GM19328 (cell line): ENCODE measurements around the gene UNK.
"Not testable (repeated sequence)": the region's sequence is repeated elsewhere in the genome, so short reads cannot be mapped to it uniquely, and the experiment has no call there.

Source experiments
- ATAC-seq: cut with Tn5 transposase; IDR thresholded peaks from one replicate; pipeline ENCODE4 v1.9.1; 2021; ENCODE audit warnings: mild to moderate bottlenecking, moderate library complexity; ENCODE audit not compliant: unreplicated experiment

UNK gene

DNA sequence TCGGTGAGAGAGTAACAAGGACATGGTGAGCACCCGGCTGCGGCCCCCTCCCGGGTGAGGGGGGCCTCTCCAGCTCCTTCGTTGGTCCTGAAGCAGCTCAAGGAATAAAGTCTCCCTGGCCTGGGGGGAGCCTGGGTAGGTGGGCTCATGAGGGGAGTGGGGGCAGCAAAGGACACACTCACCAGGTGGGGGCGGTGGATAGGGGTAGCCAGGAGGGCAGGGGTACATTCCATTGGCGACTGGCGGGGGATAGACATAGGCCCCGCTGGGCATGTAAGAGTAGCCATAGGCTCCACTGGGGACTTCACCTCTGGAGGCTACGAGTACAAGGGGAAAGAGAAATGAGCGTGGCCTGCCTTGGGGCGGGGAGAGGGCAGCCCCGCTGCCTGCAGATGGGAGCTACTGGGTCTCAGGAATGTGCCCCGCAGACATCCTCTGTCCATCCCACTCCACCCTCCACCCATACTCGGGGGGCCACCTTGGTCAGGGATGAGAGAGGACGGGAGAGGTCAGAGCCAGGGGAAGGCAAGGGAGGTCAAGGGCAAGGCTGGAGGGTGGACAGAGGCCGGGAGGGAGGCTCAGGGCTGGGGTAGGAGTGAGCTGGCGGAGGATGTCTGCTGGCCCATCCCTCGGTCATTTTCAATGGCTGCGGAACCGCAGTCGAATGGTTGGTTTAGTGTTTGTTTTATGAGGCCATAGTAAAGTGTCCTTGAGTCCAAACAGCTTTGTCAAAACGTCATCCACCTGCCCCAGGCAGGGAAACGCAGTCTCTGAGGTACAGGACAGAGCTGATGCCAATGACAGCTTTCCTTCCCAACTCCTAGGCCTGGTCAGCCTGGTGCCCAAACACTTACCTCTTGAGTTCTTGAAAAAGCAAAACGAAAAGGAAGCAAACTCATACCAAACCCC is 63.3 kb downstream of the UNK start:
- no peak for ATAC-seq

DNA sequence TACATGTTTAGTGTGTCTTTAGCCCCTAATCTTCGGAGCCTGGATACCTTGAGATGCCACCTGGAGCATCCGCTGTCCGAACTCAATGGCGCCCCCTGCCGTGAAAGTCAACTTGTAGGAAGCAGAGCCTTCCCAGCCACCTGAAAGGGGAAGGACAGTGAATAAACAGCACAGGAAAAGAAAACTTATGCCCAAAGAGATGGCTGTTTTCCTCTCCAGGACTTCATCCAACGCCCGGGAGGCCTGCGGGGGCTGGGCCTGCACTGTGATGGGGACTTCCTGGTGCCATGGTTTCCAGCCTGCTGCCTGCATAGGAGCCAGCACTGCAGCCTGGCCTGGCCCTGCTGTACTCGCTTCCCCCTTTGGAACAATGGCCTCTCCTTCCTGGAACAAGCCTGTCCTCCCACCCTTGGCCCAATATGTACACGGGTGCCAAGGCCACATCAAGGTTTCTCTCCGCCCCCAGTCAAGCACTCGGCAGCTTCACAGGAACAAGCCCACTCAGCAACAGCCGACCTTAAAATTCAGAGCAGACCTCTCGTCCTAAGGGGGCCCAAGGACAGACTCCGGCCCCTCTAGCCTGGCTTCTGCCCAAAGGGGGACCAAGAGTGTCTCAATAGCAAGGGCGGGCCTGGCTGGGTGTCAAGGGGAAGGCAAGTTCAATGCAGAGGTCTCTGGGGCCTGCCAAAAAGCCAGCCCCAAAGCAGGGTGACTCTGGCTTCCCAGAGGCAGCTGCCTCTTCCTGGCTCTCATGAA is 64.1 kb downstream of the UNK start:
- ATAC-seq: no peak

DNA sequence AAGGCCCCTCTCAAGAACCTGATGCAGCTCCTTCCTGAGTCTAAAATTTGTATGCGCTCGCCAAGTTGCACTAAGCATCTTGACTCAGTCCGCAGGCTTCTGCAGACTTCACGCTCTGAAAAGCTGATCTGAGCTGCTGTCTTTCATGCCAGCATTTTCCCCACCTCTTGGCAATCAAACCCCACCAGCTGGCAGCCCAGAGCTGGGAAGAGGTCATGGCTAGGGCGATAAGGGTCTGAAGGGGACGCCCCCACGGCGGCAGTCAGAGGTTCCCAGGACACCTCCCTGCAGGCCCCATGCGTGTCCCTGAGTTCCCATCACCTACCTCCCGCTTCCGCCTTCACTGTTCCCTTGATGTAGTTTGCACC is 64.7 kb downstream of the UNK start:
- no peak for ATAC-seq

DNA sequence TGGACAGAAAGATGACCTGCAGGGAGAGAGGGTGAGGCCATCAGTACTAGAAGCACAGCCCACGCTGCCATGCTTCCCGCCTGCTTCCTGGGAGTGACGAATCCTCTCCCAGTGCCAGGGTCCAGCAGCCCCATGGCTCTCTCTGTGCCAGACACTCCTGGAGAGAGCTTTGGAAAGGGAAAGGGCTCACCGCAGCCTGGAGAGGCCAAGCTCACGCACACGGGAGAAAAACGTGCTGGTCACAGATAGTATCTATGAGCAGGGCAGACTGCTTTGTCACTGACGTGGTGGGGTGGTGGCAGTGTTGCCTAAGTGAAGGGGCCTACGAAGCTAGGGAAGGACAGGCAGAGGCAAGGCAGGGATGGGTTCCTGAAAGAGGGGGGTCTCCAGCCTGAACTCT is 65.1 kb downstream of the UNK start:
- no peak for ATAC-seq

DNA sequence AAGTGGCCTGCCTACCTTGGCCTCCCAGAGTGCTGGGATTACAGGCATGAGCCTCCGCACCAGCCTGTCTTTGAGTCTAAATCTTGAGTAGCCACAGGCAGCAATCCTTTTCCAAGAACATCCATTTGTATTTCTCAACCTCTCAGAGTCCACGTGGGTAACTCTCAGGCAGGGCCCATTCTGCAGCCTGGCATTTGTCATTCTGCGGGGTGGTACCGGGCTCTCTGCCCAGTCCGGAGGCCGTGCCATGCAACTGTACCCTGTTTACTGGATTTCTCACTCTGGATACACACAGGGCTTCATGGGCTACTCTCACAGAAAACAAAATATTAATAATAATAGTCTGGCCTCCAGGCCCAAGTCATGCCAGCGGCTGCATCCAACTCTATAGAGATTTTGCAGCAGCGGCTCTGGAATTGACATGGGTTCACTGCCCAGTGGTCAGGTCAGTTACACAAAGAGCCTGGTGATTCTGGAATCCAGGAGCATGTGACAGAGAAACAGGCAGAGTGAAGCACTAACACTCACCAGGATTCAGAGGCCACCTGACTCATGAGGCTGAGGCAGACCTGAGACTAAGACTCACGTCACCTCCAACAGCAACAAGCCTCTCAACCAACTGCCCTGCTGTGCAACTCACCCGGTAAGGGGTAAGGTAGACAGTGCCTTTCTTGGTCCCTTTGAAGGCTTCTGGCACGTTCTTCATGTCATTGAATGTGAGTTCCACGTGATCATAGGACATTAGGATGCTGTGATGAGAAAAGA is 66.5 kb downstream of the UNK start:
- no peak for ATAC-seq

GRCh38 chr17:75851693-75851991 is 67.0 kb downstream of the UNK start:
- ATAC-seq: not testable (repeated sequence)

- no peak for ATAC-seq
Measured at GRCh38 chr17:75853433-75853832, 68.8 kb downstream of the UNK start.

- no peak for ATAC-seq
Measured at GRCh38 chr17:75854101-75854748, 69.6 kb downstream of the UNK start.

GRCh38 chr17:75854881-75855309 is 70.3 kb downstream of the UNK start:
- no peak for ATAC-seq

GRCh38 chr17:75855310-75856061 is 70.9 kb downstream of the UNK start, which contains the start of gene WBP2:
Gene WBP2, minus strand, starts transcription at chr17:75855335. Its CDS starts 38 bp downstream, at chr17:75855297.
- ATAC-seq: peak; percentile 81

DNA sequence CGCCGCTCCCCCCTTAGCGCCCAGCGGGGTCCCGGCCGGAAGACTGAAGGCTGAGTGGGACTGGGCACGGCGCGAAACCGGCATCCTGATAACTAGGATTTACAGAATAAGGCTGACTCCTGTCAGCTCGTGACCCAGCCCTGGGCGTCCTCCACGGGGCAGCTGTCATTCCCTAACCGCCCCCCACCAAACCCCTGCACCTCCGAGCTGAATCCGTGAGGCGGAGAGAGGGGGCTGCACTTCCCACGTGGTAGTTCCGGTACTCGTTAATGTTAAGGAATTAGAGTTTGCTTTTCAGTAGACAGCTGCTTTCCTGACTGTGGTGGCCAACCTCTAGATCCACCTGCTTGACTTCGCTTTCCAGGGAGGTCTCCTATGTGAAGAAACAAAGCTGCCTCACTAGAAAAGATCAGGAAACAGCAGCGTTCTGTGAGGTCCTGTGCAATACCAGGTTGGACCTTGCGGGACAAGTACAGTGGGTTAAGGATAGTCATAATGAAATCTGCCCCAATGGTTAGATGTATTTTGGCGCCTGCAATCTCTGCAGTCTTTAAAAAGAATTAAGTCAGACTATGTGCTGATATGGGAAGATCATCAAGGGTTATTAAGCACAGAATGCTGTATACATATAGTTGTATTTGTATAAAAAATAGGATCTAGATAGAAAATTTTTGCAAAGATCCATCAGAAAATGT is 71.6 kb downstream of the UNK start:
- no peak for ATAC-seq

DNA sequence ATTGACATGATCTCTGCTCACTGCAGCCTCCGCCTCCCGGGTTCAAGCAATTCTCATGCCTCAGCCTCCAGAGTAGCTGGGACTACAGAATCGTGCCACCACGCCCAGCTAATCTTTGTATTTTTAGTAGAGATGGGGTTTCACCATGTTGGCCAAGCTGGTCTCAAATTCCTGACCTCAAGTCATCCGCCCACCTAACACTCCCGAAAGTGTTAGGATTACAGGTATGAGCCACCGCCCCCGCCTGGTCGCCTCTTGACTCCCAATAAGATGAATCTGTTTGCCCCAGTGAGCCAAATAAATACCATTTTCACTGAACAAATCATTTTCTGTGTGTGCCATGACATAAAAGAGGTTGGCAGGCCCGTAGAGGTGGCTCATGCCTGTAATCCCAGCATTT is 74.8 kb downstream of the UNK start:
- not testable (repeated sequence) for ATAC-seq

GRCh38 chr17:75861927-75862317 is 77.3 kb downstream of the UNK start:
- ATAC-seq: no peak

GRCh38 chr17:75864448-75864871 is 79.9 kb downstream of the UNK start:
- ATAC-seq: peak; percentile 57

DNA sequence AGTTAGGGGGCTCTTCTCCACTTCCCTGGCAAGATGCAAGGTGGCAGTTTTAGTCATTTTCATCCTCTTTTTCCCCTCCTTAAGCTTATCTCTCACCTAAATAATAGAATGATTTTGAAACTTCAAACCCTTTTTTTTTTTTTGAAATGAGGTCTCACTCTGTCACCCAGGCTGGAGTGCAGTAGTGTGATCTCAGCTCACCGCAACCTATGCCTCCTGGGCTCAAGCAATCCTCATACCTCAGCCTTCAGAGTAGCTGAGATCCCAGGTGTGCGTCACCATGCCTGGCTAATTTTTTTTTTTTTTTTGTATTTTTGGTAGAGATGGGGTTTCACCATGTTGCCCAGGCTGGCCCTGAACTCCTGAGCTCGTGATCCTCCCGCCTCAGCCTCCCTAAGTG is 80.3 kb downstream of the UNK start:
- not testable (repeated sequence) for ATAC-seq

- ATAC-seq: not testable (repeated sequence)
Measured at GRCh38 chr17:75865404-75866188, 81.0 kb downstream of the UNK start.

GRCh38 chr17:75868730-75869281 is 84.2 kb downstream of the UNK start:
- ATAC-seq: not testable (repeated sequence)
